ENCODE measurements around the gene KRTAP5-6.

Gene KRTAP5-6, protein sequence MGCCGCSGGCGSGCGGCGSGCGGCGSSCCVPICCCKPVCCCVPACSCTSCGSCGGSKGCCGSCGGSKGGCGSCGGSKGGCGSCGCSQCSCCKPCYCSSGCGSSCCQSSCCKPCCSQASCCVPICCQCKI
- total RNA-seq = 0 reads per million in 3 donors

GRCh38 chr11:1696608-1697570 is at the start of gene KRTAP5-6:
Gene KRTAP5-6 (plus strand): TSS chr11:1697195. CDS start chr11:1697246, 51 bp downstream.
- H3K9me3 ChIP-seq (ENCODE audit: control insufficient read depth, low read length) = no peaks in the 10 kb centered on the region
- H3K36me3 ChIP-seq (ENCODE audit: control insufficient read depth, insufficient read depth, low read length) = no peaks in the 10 kb centered on the region
- peaks cover 12% of the 10 kb centered on the region for H3K4me1 ChIP-seq (ENCODE audit: control insufficient read depth, insufficient read depth, low read length, poor library complexity, severe bottlenecking)
- H3K27me3 ChIP-seq (replicated peaks; ENCODE audit: control insufficient read depth, insufficient read depth, low read length, poor library complexity, severe bottlenecking) = peaks cover 4% of the 10 kb centered on the region
- DNase-seq = no peak
- no peak within 1 kb of the TSS for H3K4me3 ChIP-seq (ENCODE audit: insufficient read depth, low read depth, low read length, poor library complexity, severe bottlenecking)
- H3K27ac ChIP-seq (ENCODE audit: insufficient read depth, low read length, poor library complexity, severe bottlenecking) = no peak within 1 kb of the TSS

DNA sequence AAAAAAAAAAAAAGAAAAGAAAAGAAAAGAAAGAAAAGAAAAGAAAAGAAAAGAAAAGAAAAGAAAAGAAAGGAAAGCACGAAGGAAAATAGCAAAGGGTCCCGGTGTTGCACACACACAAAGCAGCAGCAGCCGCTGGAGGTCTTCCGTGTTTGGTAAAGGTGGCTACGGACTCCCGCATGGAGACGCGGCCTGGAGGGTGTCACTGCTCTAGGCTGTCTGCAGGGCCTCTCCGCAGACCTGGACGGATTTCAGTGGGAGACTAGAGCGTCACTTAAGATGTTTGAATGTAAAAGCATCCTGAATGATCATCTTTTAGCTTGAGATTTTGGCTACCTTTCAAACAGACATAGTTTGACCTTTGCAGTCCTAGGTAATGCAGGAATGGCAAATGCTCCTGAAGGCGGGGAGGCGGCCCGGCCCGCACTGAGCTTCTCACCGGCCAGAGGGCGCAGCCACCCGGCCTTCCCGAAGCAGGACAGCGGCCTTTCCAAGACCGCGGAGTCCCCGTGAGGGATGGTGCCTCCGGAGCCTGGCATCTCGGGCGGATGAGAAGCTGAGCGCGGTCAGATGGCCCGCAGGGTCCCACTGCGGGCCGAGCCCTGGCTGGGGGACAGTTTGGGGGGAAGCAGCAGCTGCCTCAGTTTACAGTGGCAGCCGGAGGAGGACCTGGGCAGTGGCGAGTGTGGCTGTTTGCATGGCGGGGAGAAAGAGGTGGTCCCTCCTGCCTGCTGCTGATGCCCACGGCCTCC is 48.9 kb upstream of the KRTAP5-6 start:
- H3K27ac ChIP-seq (ENCODE audit: insufficient read depth, low read length, poor library complexity, severe bottlenecking) = no peak overlapping the region
- DNase-seq = no peak
- H3K4me1 ChIP-seq (ENCODE audit: control insufficient read depth, insufficient read depth, low read length, poor library complexity, severe bottlenecking) = peaks cover 3% of the 10 kb centered on the region
- no peak overlapping the region for H3K4me3 ChIP-seq (ENCODE audit: insufficient read depth, low read depth, low read length, poor library complexity, severe bottlenecking)
- no peaks in the 10 kb centered on the region for H3K36me3 ChIP-seq (ENCODE audit: control insufficient read depth, insufficient read depth, low read length)
- H3K27me3 ChIP-seq (replicated peaks; ENCODE audit: control insufficient read depth, insufficient read depth, low read length, poor library complexity, severe bottlenecking) = no peaks in the 10 kb centered on the region
- H3K9me3 ChIP-seq (ENCODE audit: control insufficient read depth, low read length) = no peaks in the 10 kb centered on the region

- Histone ChIP-seq H3K4me1 (ENCODE audit: control insufficient read depth, insufficient read depth, low read length, poor library complexity, severe bottlenecking) (peaks cover 3% of the 10 kb centered on the region), H3K4me3 (ENCODE audit: insufficient read depth, low read depth, low read length, poor library complexity, severe bottlenecking) (no peak overlapping the region), H3K27me3 (replicated peaks; ENCODE audit: control insufficient read depth, insufficient read depth, low read length, poor library complexity, severe bottlenecking) (no peaks in the 10 kb centered on the region), H3K36me3 (ENCODE audit: control insufficient read depth, insufficient read depth, low read length) (no peaks in the 10 kb centered on the region), H3K9me3 (ENCODE audit: control insufficient read depth, low read length) (no peaks in the 10 kb centered on the region), H3K27ac (ENCODE audit: insufficient read depth, low read length, poor library complexity, severe bottlenecking) (no peak overlapping the region)
- no peak for DNase-seq
These were observed 48.2 kb upstream of the KRTAP5-6 start for GRCh38 chr11:1648653-1649420.

DNA sequence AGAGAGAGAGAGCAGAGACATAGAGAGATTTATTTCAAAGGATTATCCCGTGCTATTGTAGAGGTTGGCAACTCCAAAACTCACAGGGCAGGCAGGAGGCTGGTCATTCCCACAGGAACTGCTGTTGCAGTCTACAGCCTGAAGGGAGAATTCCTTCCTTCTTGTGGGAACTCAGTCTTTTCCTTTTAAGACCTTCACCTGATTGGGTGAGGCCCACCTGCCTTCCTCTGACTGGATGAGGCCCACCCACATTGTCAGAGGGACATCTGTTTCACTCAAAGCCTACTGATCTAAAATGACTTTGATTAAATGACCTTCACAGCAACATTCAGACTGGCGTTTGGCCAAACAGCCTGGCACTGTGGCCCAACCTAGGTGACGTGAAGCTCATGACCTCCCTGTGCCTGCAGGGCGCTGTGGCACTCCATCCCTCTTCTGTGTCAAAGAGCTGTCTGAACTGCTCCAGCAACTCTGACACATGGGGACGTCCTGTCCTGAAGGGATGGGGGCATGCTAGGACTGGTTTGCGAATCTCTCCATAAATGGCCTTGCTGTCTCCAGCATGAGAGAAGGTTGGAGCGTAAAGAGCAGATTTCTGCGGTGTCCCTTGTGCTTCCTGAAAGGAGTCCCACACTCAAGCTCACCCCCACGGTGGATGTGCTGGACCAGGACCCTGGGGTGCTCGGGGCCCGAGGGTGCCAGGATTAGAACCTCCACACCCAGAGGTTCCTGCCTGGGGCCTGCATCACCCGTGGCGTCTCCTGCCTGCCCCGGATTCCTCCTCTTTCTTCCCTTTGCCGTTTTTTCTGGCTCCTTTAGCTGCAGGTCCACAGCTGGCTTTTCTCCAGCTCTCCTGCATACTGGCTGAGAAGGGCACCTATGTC is 46.7 kb upstream of the KRTAP5-6 start:
- H3K36me3 ChIP-seq (ENCODE audit: control insufficient read depth, insufficient read depth, low read length) = no peaks in the 10 kb centered on the region
- H3K27me3 ChIP-seq (replicated peaks; ENCODE audit: control insufficient read depth, insufficient read depth, low read length, poor library complexity, severe bottlenecking) = peaks cover 4% of the 10 kb centered on the region
- no peak overlapping the region for H3K27ac ChIP-seq (ENCODE audit: insufficient read depth, low read length, poor library complexity, severe bottlenecking)
- peaks cover 3% of the 10 kb centered on the region for H3K4me1 ChIP-seq (ENCODE audit: control insufficient read depth, insufficient read depth, low read length, poor library complexity, severe bottlenecking)
- DNase-seq = no peak
- no peaks in the 10 kb centered on the region for H3K9me3 ChIP-seq (ENCODE audit: control insufficient read depth, low read length)
- H3K4me3 ChIP-seq (ENCODE audit: insufficient read depth, low read depth, low read length, poor library complexity, severe bottlenecking) = no peak overlapping the region

DNA sequence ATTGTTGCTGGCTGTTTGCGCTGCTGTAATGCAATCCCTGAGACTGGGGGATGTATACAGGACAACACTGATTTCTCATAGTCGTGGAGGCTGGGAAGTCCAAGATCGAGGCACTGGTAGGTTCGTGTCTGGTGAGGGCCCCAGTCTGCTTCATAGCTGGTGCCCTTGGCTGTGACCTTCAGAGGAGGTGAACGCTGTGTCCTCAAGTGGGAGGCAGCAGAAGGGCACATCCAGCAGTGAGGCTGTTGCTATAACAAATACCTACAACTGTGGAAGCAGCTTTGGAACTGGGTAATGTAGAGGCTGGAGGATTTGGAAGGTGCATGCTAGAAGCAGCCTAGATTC is 46.1 kb upstream of the KRTAP5-6 start:
- Histone ChIP-seq H3K4me1 (ENCODE audit: control insufficient read depth, insufficient read depth, low read length, poor library complexity, severe bottlenecking) (peaks cover 3% of the 10 kb centered on the region), H3K9me3 (ENCODE audit: control insufficient read depth, low read length) (no peaks in the 10 kb centered on the region), H3K27ac (ENCODE audit: insufficient read depth, low read length, poor library complexity, severe bottlenecking) (no peak overlapping the region), H3K36me3 (ENCODE audit: control insufficient read depth, insufficient read depth, low read length) (no peaks in the 10 kb centered on the region), H3K27me3 (replicated peaks; ENCODE audit: control insufficient read depth, insufficient read depth, low read length, poor library complexity, severe bottlenecking) (peaks cover 4% of the 10 kb centered on the region), H3K4me3 (ENCODE audit: insufficient read depth, low read depth, low read length, poor library complexity, severe bottlenecking) (no peak overlapping the region)
- no peak for DNase-seq

DNA sequence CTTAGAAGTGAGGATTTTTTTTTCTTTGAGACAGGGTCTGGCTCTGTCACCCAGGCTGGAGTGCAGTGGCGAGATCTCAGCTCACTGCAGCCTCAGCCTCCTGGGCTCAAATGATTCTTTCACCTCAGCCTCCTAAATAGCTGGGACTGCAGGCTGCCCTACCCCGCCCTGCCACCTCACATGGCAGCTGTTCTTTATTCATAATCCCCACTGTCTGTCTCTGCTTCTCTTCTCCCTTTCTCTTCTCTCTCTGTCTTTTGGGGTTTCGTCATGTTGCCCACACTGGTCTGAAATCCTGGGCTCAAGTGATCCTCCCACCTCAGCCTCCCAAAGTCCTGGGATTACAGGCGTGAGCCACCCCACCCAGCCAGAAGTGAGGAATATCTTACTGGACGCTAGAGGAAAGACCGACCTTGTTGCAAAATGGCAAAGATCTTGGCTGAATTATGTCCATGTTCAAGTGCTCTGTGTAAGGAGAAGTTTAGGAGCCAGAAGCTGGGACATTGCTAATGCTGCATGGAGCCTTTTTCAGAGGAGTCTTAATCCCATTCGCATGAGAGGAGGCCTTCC is 45.5 kb upstream of the KRTAP5-6 start:
- Histone ChIP-seq H3K9me3 (ENCODE audit: control insufficient read depth, low read length) (no peaks in the 10 kb centered on the region), H3K27ac (ENCODE audit: insufficient read depth, low read length, poor library complexity, severe bottlenecking) (no peak overlapping the region), H3K4me1 (ENCODE audit: control insufficient read depth, insufficient read depth, low read length, poor library complexity, severe bottlenecking) (peaks cover 3% of the 10 kb centered on the region), H3K27me3 (replicated peaks; ENCODE audit: control insufficient read depth, insufficient read depth, low read length, poor library complexity, severe bottlenecking) (peaks cover 4% of the 10 kb centered on the region), H3K36me3 (ENCODE audit: control insufficient read depth, insufficient read depth, low read length) (no peaks in the 10 kb centered on the region), H3K4me3 (ENCODE audit: insufficient read depth, low read depth, low read length, poor library complexity, severe bottlenecking) (no peak overlapping the region)
- DNase-seq = no peak

DNA sequence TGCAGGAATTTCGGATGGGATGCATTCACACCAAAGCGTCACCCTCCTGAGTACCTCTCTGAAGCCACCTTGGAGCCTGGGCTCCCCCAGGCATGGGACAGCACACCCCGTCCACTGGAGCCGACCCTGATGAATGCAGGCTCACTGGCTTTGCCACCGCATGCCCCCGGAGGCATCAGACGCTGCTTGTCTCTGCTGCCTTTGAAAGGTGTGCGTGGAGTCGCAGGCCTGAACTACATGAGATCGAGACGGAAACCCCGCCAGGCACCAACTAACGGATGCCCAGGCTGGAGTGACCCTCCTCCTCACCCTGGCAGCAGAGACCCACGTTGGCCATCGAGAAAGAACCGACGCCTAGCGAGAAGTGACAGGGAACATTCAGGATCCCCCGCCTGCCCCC is 45.0 kb upstream of the KRTAP5-6 start:
- Histone ChIP-seq H3K36me3 (ENCODE audit: control insufficient read depth, insufficient read depth, low read length) (no peaks in the 10 kb centered on the region), H3K4me3 (ENCODE audit: insufficient read depth, low read depth, low read length, poor library complexity, severe bottlenecking) (no peak overlapping the region), H3K27me3 (replicated peaks; ENCODE audit: control insufficient read depth, insufficient read depth, low read length, poor library complexity, severe bottlenecking) (peaks cover 4% of the 10 kb centered on the region), H3K4me1 (ENCODE audit: control insufficient read depth, insufficient read depth, low read length, poor library complexity, severe bottlenecking) (peaks cover 3% of the 10 kb centered on the region), H3K9me3 (ENCODE audit: control insufficient read depth, low read length) (no peaks in the 10 kb centered on the region), H3K27ac (ENCODE audit: insufficient read depth, low read length, poor library complexity, severe bottlenecking) (no peak overlapping the region)
- no peak for DNase-seq

DNA sequence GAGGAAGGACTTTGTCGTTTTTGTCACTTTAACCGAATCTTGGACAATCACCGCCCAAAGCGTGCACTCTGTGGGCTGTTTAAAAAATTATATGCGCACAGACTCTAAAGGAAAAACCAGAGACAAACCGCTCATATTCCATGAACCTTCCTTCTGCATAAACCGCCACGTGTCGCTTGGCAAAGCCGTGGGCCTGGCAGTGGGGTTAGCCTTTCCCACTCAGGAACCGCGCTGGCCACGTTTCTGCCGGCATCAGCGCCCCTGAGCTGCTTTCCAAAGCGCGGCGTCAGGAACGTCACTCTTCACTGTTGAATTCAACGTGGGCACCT is 44.6 kb upstream of the KRTAP5-6 start:
- Histone ChIP-seq H3K4me1 (ENCODE audit: control insufficient read depth, insufficient read depth, low read length, poor library complexity, severe bottlenecking) (peaks cover 3% of the 10 kb centered on the region), H3K9me3 (ENCODE audit: control insufficient read depth, low read length) (no peaks in the 10 kb centered on the region), H3K27ac (ENCODE audit: insufficient read depth, low read length, poor library complexity, severe bottlenecking) (no peak overlapping the region), H3K27me3 (replicated peaks; ENCODE audit: control insufficient read depth, insufficient read depth, low read length, poor library complexity, severe bottlenecking) (peaks cover 4% of the 10 kb centered on the region), H3K36me3 (ENCODE audit: control insufficient read depth, insufficient read depth, low read length) (no peaks in the 10 kb centered on the region), H3K4me3 (ENCODE audit: insufficient read depth, low read depth, low read length, poor library complexity, severe bottlenecking) (no peak overlapping the region)
- DNase-seq = no peak

Measured in effector memory CD4-positive, alpha-beta T cell (primary cell).